ENCODE data around the gene RPAIN. TPM values are rescaled to one million over a fixed set of nuclear protein-coding genes. Genes with fewer than 3 reads are reported as not detected.
A peak's percentile ranks its signal among the peaks of the same experiment; 100 is the strongest.

The RPAIN gene
- total RNA-seq, 2 donors from 2014 or later, result 25.4 to 30.7 TPM

GRCh38 chr17:5437721-5438317 lies 17.8 kb downstream of the RPAIN start:
- Histone ChIP-seq H3K4me1 (peaks cover 3% of the 10 kb centered on the region), H3K27ac (no peak overlapping the region), H3K27me3 (no peaks in the 10 kb centered on the region), H3K36me3 (peaks cover 7% of the 10 kb centered on the region), H3K9me3 (no peaks in the 10 kb centered on the region), H3K9ac (ENCODE audit: low read depth in 2 of 2, low read length in 2 of 2) (peak overlapping the region; percentile 49 to 86), H3K4me3 (peak overlapping the region; percentile 99)
- no peak for DNase-seq
- TF ChIP-seq CTCF (IDR thresholded peaks at IDR 0.05), result no peak
- intact Hi-C loops (cut with DNase I), result no loop called here

GRCh38 chr17:5438716-5439445 lies 18.9 kb downstream of the RPAIN start, which contains the start of gene C1QBP:
C1QBP (minus strand) TSS chr17:5439155; CDS start chr17:5439073, 82 bp downstream.
- Histone ChIP-seq H3K27me3 (no peaks in the 10 kb centered on the region), H3K4me1 (peaks cover 3% of the 10 kb centered on the region), H3K27ac (peak within 1 kb of the TSS; percentile 80), H3K36me3 (peaks cover 7% of the 10 kb centered on the region), H3K9ac (ENCODE audit: low read depth in 2 of 2, low read length in 2 of 2) (peak within 1 kb of the TSS; percentile 80 to 86), H3K9me3 (no peaks in the 10 kb centered on the region), H3K4me3 (peak within 1 kb of the TSS; percentile 99)
- intact Hi-C loops (cut with DNase I), result no loop called here
- peak; percentile 96 for DNase-seq
- peak; percentile 100 for TF ChIP-seq CTCF (IDR thresholded peaks at IDR 0.05)

- peak; percentile 40 for TF ChIP-seq CTCF (IDR thresholded peaks at IDR 0.05)
- Histone ChIP-seq H3K27ac (peak overlapping the region; percentile 80), H3K4me1 (peaks cover 3% of the 10 kb centered on the region), H3K36me3 (peaks cover 7% of the 10 kb centered on the region), H3K9ac (ENCODE audit: low read depth in 2 of 2, low read length in 2 of 2) (peak overlapping the region; percentile 65 to 86), H3K4me3 (peak overlapping the region; percentile 99), H3K27me3 (no peaks in the 10 kb centered on the region), H3K9me3 (no peaks in the 10 kb centered on the region)
- DNase-seq, result no peak
- intact Hi-C loops (cut with DNase I), result no loop called here
Observed at GRCh38 chr17:5439446-5439764, 19.4 kb downstream of the RPAIN start.

GRCh38 chr17:5443728-5444127 lies 23.7 kb downstream of the RPAIN start:
- no peak for TF ChIP-seq CTCF (IDR thresholded peaks at IDR 0.05)
- peaks cover 2% of the 10 kb centered on the region for H3K36me3 ChIP-seq
- H3K27ac ChIP-seq, result no peak overlapping the region
- H3K9ac ChIP-seq (ENCODE audit: low read depth in 2 of 2, low read length in 2 of 2), result no peak overlapping the region
- intact Hi-C loops (cut with DNase I), result no loop called here
- no peak for DNase-seq
- no peaks in the 10 kb centered on the region for H3K27me3 ChIP-seq
- H3K4me1 ChIP-seq, result no peaks in the 10 kb centered on the region
- no peaks in the 10 kb centered on the region for H3K9me3 ChIP-seq
- no peak overlapping the region for H3K4me3 ChIP-seq

- DNase-seq, result no peak
- no peak for TF ChIP-seq CTCF (IDR thresholded peaks at IDR 0.05)
- Histone ChIP-seq H3K4me3 (no peak overlapping the region), H3K9ac (ENCODE audit: low read depth in 2 of 2, low read length in 2 of 2) (no peak overlapping the region), H3K36me3 (peaks cover 3% of the 10 kb centered on the region), H3K9me3 (no peaks in the 10 kb centered on the region), H3K27me3 (no peaks in the 10 kb centered on the region), H3K27ac (no peak overlapping the region), H3K4me1 (no peaks in the 10 kb centered on the region)
- intact Hi-C loops (cut with DNase I), result no loop called here
Observed at GRCh38 chr17:5444209-5444608, 24.2 kb downstream of the RPAIN start.
